Thymus (tissue), 11 donors: ENCODE measurements around the gene TDRD9. TPM values are rescaled to one million over a fixed set of nuclear protein-coding genes. Genes with fewer than 3 reads are reported as not detected.

Source experiments
- DNase-seq, 9 donors: peaks; one replicate each; pipeline ENCODE4 v3.0.0-alpha.2; 2013; ENCODE audit warnings: low spot score in 9 of 9, low read depth in 6 of 9, missing footprints in 1 of 9
- H3K27ac ChIP-seq, 2 donors: one replicate each; pipeline ENCODE4 v1.5.1; 2013; ENCODE audit warnings: control low read depth in 1 of 2, low read depth in 1 of 2, low read length in 1 of 2, mild to moderate bottlenecking in 1 of 2, moderate library complexity in 1 of 2
- H3K27me3 ChIP-seq, 2 donors: one replicate each; pipeline ENCODE4 v1.5.1; 2013; ENCODE audit warnings: low read length in 1 of 2; ENCODE audit not compliant: control insufficient read depth in 2 of 2, insufficient read depth in 1 of 2
- H3K36me3 ChIP-seq, 2 donors: one replicate each; pipeline ENCODE4 v1.5.1; 2013; ENCODE audit warnings: low read length in 1 of 2, mild to moderate bottlenecking in 1 of 2, moderate library complexity in 1 of 2; ENCODE audit not compliant: control insufficient read depth in 2 of 2, insufficient read depth in 2 of 2
- H3K4me1 ChIP-seq, 2 donors: one replicate each; pipeline ENCODE4 v1.5.1; 2013; ENCODE audit warnings: low read length in 2 of 2; ENCODE audit not compliant: control insufficient read depth in 2 of 2, insufficient read depth in 2 of 2
- H3K4me3 ChIP-seq, 2 donors: one replicate each; pipeline ENCODE4 v1.5.1; 2013; ENCODE audit warnings: low read length in 2 of 2, control low read depth in 1 of 2, mild to moderate bottlenecking in 1 of 2
- H3K9me3 ChIP-seq, 2 donors: one replicate each; pipeline ENCODE4 v1.5.1; 2013; ENCODE audit warnings: low read length in 1 of 2, mild to moderate bottlenecking in 1 of 2; ENCODE audit not compliant: control insufficient read depth in 2 of 2, insufficient read depth in 1 of 2
- WGBS: extraction: QIAGEN DNeasy Blood & Tissue Kit; methylation state at CpG from one replicate; pipeline ENCODE4 v1.1.7; 2013; 5-methylcytosine and 5-hydroxymethylcytosine counted together
- polyA plus RNA-seq: library from polyadenylated mRNA; stranded (reverse); fragments of 200-250 nt; gene quantifications from one replicate; pipeline ENCODE4 v1.2.3, GENCODE V29; 2013
- total RNA-seq: library from RNA; stranded (reverse); fragments of 120-200 nt; gene quantifications from one replicate; pipeline ENCODE4 v1.2.4, GENCODE V29; 2013
- donor health status: healthy.

Gene TDRD9
- total and polyA plus RNA-seq, 2 donors: 0.76 to 3.8 TPM

GRCh38 chr14:104039214-104039613, 111.0 kb downstream of the TDRD9 start:
- WGBS: 83% methylated on average over 5 of the region's 5 CpGs
- H3K27me3 ChIP-seq: peaks cover 0 to 8% of the 10 kb centered on the region in 2 donors
- DNase-seq: no peak

GRCh38 chr14:104040539-104040938, 112.3 kb downstream of the TDRD9 start:
- no peaks in the 10 kb centered on the region for H3K4me1 ChIP-seq
- H3K9me3 ChIP-seq: no peaks in the 10 kb centered on the region
- H3K27me3 ChIP-seq: peaks cover 0 to 8% of the 10 kb centered on the region in 2 donors
- no peak overlapping the region for H3K4me3 ChIP-seq
- WGBS: 57% methylated on average over 5 of the region's 5 CpGs
- no peak for DNase-seq
- H3K27ac ChIP-seq: no peak overlapping the region
- no peaks in the 10 kb centered on the region for H3K36me3 ChIP-seq

More at GRCh38 chr14:104039214-104039613, 111.0 kb downstream of the TDRD9 start:
- no peak overlapping the region for H3K4me3 ChIP-seq
- no peak overlapping the region for H3K27ac ChIP-seq
- H3K9me3 ChIP-seq: no peaks in the 10 kb centered on the region
- H3K36me3 ChIP-seq: no peaks in the 10 kb centered on the region
- no peaks in the 10 kb centered on the region for H3K4me1 ChIP-seq

- no peak overlapping the region for H3K4me3 ChIP-seq
- no peaks in the 10 kb centered on the region for H3K9me3 ChIP-seq
- peaks cover 0 to 8% of the 10 kb centered on the region in 2 donors for H3K27me3 ChIP-seq
- H3K27ac ChIP-seq: no peak overlapping the region
- 96% methylated on average over 6 of the region's 6 CpGs for WGBS
- DNase-seq: no peak
- no peaks in the 10 kb centered on the region for H3K36me3 ChIP-seq
- H3K4me1 ChIP-seq: no peaks in the 10 kb centered on the region
These were observed 113.3 kb downstream of the TDRD9 start for GRCh38 chr14:104041430-104042104.

- no peaks in the 10 kb centered on the region for H3K4me1 ChIP-seq
- no peak overlapping the region for H3K27ac ChIP-seq
- H3K36me3 ChIP-seq: no peaks in the 10 kb centered on the region
- H3K9me3 ChIP-seq: no peaks in the 10 kb centered on the region
- H3K4me3 ChIP-seq: no peak overlapping the region
- peaks cover 0 to 8% of the 10 kb centered on the region in 2 donors for H3K27me3 ChIP-seq
- WGBS: 97% methylated on average over 6 of the region's 6 CpGs
- no peak for DNase-seq
These were observed 115.8 kb downstream of the TDRD9 start for GRCh38 chr14:104044016-104044415.

GRCh38 chr14:104047761-104048160, 119.5 kb downstream of the TDRD9 start:
- Histone ChIP-seq H3K4me1 (no peaks in the 10 kb centered on the region), H3K9me3 (no peaks in the 10 kb centered on the region), H3K4me3 (no peak overlapping the region), H3K36me3 (no peaks in the 10 kb centered on the region), H3K27ac (no peak overlapping the region), H3K27me3 (no peaks in the 10 kb centered on the region)
- no peak for DNase-seq
- 96% methylated on average over 3 of the region's 3 CpGs for WGBS

- H3K4me3 ChIP-seq: no peak overlapping the region
- no peaks in the 10 kb centered on the region for H3K4me1 ChIP-seq
- no peaks in the 10 kb centered on the region for H3K9me3 ChIP-seq
- no peaks in the 10 kb centered on the region for H3K36me3 ChIP-seq
- H3K27ac ChIP-seq: no peak overlapping the region
- WGBS: 83% methylated on average over 2 of the region's 2 CpGs
- no peak for DNase-seq
- no peaks in the 10 kb centered on the region for H3K27me3 ChIP-seq
These were observed 120.7 kb downstream of the TDRD9 start for GRCh38 chr14:104048758-104049507.

- no peak for DNase-seq
- Histone ChIP-seq H3K36me3 (no peaks in the 10 kb centered on the region), H3K27ac (no peak overlapping the region), H3K4me1 (no peaks in the 10 kb centered on the region), H3K9me3 (no peaks in the 10 kb centered on the region), H3K27me3 (no peaks in the 10 kb centered on the region), H3K4me3 (no peak overlapping the region)
- 91% methylated on average over 9 of the region's 9 CpGs for WGBS
These were observed 121.5 kb downstream of the TDRD9 start for GRCh38 chr14:104049576-104050240.

- DNase-seq: no peak
- H3K27ac ChIP-seq: no peak overlapping the region
- no peaks in the 10 kb centered on the region for H3K27me3 ChIP-seq
- no peaks in the 10 kb centered on the region for H3K9me3 ChIP-seq
- H3K4me1 ChIP-seq: no peaks in the 10 kb centered on the region
- no peak overlapping the region for H3K4me3 ChIP-seq
- no peaks in the 10 kb centered on the region for H3K36me3 ChIP-seq
- WGBS: 97% methylated on average over 5 of the region's 5 CpGs
These were observed 123.0 kb downstream of the TDRD9 start for GRCh38 chr14:104051092-104051813.
